Renal cortex interstitium (tissue), 11 donors: ENCODE results near the gene INTS4. TPM values are rescaled to one million over a fixed set of nuclear protein-coding genes. Genes with fewer than 3 reads are reported as not detected.
"Not testable (repeated sequence)": the region's sequence is repeated elsewhere in the genome, so short reads cannot be mapped to it uniquely, and the experiment has no call there.

ENCODE experiments used
- DNase-seq, 11 donors: peaks; one replicate each; pipeline ENCODE4 v3.0.0-alpha.2; 2013; ENCODE audit warnings: low read depth in 9 of 11, low spot score in 4 of 11; ENCODE audit errors: extremely low read depth in 1 of 11
- polyA plus RNA-seq, 3 donors: library from polyadenylated mRNA; unstranded; fragments of 120-200 nt; gene quantifications; one replicate each; pipeline ENCODE4 v1.2.1, GENCODE V29; 2013; ENCODE audit not compliant: insufficient read length in 3 of 3

INTS4 gene
- polyA plus RNA-seq, 3 donors = 38.6 to 52.7 (median 43.0) TPM

GRCh38 chr11:77854838-77855237 is 139.6 kb downstream of the INTS4 start:
- DNase-seq = no peak

- no peak for DNase-seq
Measured at GRCh38 chr11:77851503-77851902, 143.0 kb downstream of the INTS4 start.

- DNase-seq = not testable (repeated sequence)
Measured at GRCh38 chr11:77843700-77844099, 150.8 kb downstream of the INTS4 start.

- no peak for DNase-seq
Measured at GRCh38 chr11:77842441-77843121, 151.9 kb downstream of the INTS4 start.

GRCh38 chr11:77833302-77833701 is 161.2 kb downstream of the INTS4 start:
- no peak for DNase-seq

GRCh38 chr11:77828926-77829325 is 165.5 kb downstream of the INTS4 start:
- DNase-seq = no peak

Other genes with a start within 250 kb of the INTS4 start
- 10 to 100 TPM; 68.9 to 78.5 (median 70.7) TPM for gene RSF1, start 173.9 kb downstream of the INTS4 start, polyA plus RNA-seq
- 10 to 100 TPM; 43.2 to 55.6 (median 49.4) TPM for gene AAMDC, start 173.5 kb downstream of the INTS4 start, polyA plus RNA-seq
- 10 to 100 TPM; 11.8 to 13.3 (median 13.0) TPM for gene KCTD14, start 28.6 kb upstream of the INTS4 start, polyA plus RNA-seq
- under 1 TPM; 0.16 to 0.33 (median 0.26) TPM for gene THRSP, start 69.2 kb upstream of the INTS4 start, polyA plus RNA-seq
- gene NDUFC2, start 85.2 kb upstream of the INTS4 start, polyA plus RNA-seq = 100 to 1,000 TPM; 126 to 159 (median 158) TPM
- 10 to 100 TPM; 55.5 to 68.1 (median 59.6) TPM for gene ALG8, start 145.0 kb upstream of the INTS4 start, polyA plus RNA-seq
- 1 to 10 TPM; 7.1 to 9.5 (median 8.1) TPM for gene KCTD21, start 194.0 kb upstream of the INTS4 start, polyA plus RNA-seq
- 1 to 10 TPM; 4.2 to 6.3 (median 5.9) TPM for gene USP35, start 194.3 kb upstream of the INTS4 start, polyA plus RNA-seq